Liver (tissue), 9 donors: ENCODE results near the gene TECPR1. TPM values are rescaled to one million over a fixed set of nuclear protein-coding genes. Genes with fewer than 3 reads are reported as not detected.

Source experiments
- DNase-seq: peaks from one replicate; pipeline ENCODE4 v3.0.0-alpha.2; 2017; ENCODE audit warnings: low spot score
- H3K27ac ChIP-seq, 2 donors: one replicate each; pipeline ENCODE4 v1.7.0; 2013; ENCODE audit warnings: inconsistent platforms in 2 of 2, low read length in 2 of 2, control low read depth in 1 of 2, low read depth in 1 of 2, mild to moderate bottlenecking in 1 of 2
- H3K27me3 ChIP-seq, 4 donors: one replicate each; pipeline versions ENCODE4 v1.6.1 to v1.7.0; 2013; ENCODE audit warnings: low read length in 3 of 4, inconsistent platforms in 1 of 4, mild to moderate bottlenecking in 1 of 4, moderate library complexity in 1 of 4; ENCODE audit not compliant: control insufficient read depth in 4 of 4, insufficient read depth in 4 of 4
- H3K36me3 ChIP-seq, 4 donors: one replicate each; pipeline versions ENCODE4 v1.6.1 to v1.7.0; 2013; ENCODE audit warnings: low read length in 3 of 4, mild to moderate bottlenecking in 3 of 4, low read depth in 1 of 4, moderate library complexity in 1 of 4; ENCODE audit not compliant: control insufficient read depth in 4 of 4, insufficient read depth in 3 of 4
- H3K4me1 ChIP-seq, 4 donors: one replicate each; pipeline versions ENCODE4 v1.6.1 to v1.7.0; 2013; ENCODE audit warnings: low read length in 3 of 4, mild to moderate bottlenecking in 3 of 4, moderate library complexity in 1 of 4; ENCODE audit not compliant: control insufficient read depth in 4 of 4, insufficient read depth in 4 of 4
- H3K4me3 ChIP-seq, 3 donors: one replicate each; pipeline versions ENCODE4 v1.6.1 to v1.7.0; 2013; ENCODE audit warnings: low read length in 3 of 3, control low read depth in 1 of 3, low read depth in 1 of 3, mild to moderate bottlenecking in 1 of 3
- H3K9ac ChIP-seq, 2 donors: one replicate each; pipeline ENCODE4 v1.7.0; 2013; ENCODE audit warnings: low read length in 2 of 2, mild to moderate bottlenecking in 2 of 2, moderate library complexity in 2 of 2, control low read depth in 1 of 2, low read depth in 1 of 2
- H3K9me3 ChIP-seq, 4 donors: one replicate each; pipeline versions ENCODE4 v1.6.1 to v1.7.0; 2013; ENCODE audit warnings: low read length in 3 of 4; ENCODE audit not compliant: control insufficient read depth in 4 of 4
- EGR1 ChIP-seq, 2 donors: IDR thresholded peaks; 2 replicates each; pipeline ENCODE4 v1.6.1; 2016 to 2018; ENCODE audit warnings: antibody characterized with exemption in 2 of 2, low read depth in 2 of 2
- FOXA1 ChIP-seq: IDR thresholded peaks from 2 replicates; pipeline ENCODE4 v1.6.1; 2016; ENCODE audit warnings: antibody characterized with exemption
- FOXA2 ChIP-seq: IDR thresholded peaks from 2 replicates; pipeline ENCODE4 v1.6.1; 2016; ENCODE audit warnings: antibody characterized with exemption
- HNF4G ChIP-seq: IDR thresholded peaks from 2 replicates; pipeline ENCODE4 v1.6.1; 2016; ENCODE audit warnings: antibody characterized with exemption
- NR2F2 ChIP-seq: IDR thresholded peaks from 2 replicates; pipeline ENCODE4 v1.6.1; 2016; ENCODE audit warnings: antibody characterized with exemption
- REST ChIP-seq: IDR thresholded peaks from 2 replicates; pipeline ENCODE4 v1.6.1; 2016; ENCODE audit warnings: antibody characterized with exemption, mild to moderate bottlenecking
- ZBTB33 ChIP-seq: IDR thresholded peaks from 2 replicates; pipeline ENCODE4 v1.6.1; 2016; ENCODE audit warnings: antibody characterized with exemption
- WGBS: extraction: QIAGEN DNeasy Blood & Tissue Kit; methylation state at CpG from one replicate; pipeline ENCODE4 v1.1.7; 2013; 5-methylcytosine and 5-hydroxymethylcytosine counted together
- polyA plus RNA-seq, 2 donors: library from polyadenylated mRNA; stranded (reverse) in 1 of 2; unstranded in 1 of 2; fragments of 200-250 nt in 1 of 2; fragments of >200 nt in 1 of 2; fragmentation: Nextera tagmentation in 1 of 2; extraction: Ambion mirVana in 1 of 2; gene quantifications; one replicate each; pipeline versions ENCODE4 v1.2.1 to v1.2.3, GENCODE V29; 2013 to 2015
- total RNA-seq, 2 donors: library from RNA; depleted of rRNA; stranded (reverse); fragments of >200 nt; gene quantifications; one replicate each; pipeline ENCODE4 v1.2.3, GENCODE V29; 2014
- TF ChIP-seq, protein P1 (sequence below): fragments of 150-350 bp; IDR thresholded peaks from 2 replicates; pipeline ENCODE4 v1.5.1; 2017; ENCODE audit warnings: improper control_type of control experiment, low read depth, low read length; ENCODE audit not compliant: missing input control
- donor health status: healthy.
- donor health status: healthy.
- donor health status: healthy.
- donor health status: healthy.
- donor health status: healthy.

TECPR1 gene
- total and polyA plus RNA-seq, 4 donors, result 3.3 to 16.3 (median 7.8) TPM

DNA sequence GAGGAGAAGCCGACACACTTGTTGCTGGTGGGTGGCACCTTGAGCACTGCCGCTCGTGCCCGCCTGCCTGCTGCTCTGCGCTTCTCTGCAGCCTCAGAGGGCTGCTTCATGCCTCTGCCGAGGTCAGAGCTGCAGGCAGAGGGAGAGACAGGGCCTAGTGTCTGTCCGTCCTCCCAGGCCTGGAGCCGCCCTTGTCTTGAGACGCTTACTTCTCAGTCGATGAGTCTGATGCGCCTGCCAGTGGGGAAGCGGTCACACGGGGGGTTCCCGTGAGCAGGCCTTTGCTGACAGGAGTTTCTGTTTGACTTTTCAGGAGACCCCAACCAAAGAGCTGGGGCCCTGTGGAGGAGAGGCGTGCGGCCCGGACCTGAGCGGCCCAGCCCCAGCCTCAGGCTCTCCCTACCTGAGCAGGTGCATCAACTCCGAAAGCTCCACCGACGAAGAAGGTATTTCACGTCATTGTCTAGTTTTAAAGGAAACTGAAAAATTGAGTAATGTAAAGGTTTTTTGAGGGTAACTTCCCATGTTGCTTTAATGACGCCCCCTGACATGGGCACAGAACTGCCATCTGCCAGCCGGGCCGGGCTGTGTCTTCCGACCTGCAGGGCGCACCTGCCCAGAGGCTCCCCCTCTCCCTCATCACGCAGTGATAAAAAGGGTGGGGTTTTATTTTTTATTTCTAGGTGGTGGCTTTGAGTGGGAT lies 48.6 kb downstream of the TECPR1 start:
- no peaks in the 10 kb centered on the region for H3K9me3 ChIP-seq
- WGBS, result 95% methylated on average over 28 of the region's 28 CpGs
- no peak overlapping the region for H3K4me3 ChIP-seq
- no peak for TF ChIP-seq HNF4G
- TF ChIP-seq NR2F2, result no peak
- no peak for TF ChIP-seq ZBTB33
- no peak for TF ChIP-seq EGR1 (IDR thresholded peaks at IDR 0.05; ENCODE audit: low read depth in 2 of 2)
- H3K4me1 ChIP-seq, result no peaks in the 10 kb centered on the region
- peaks cover 5 to 27% (median 11%) of the 10 kb centered on the region in 4 donors for H3K36me3 ChIP-seq
- H3K27ac ChIP-seq, result no peak overlapping the region
- H3K27me3 ChIP-seq, result no peaks in the 10 kb centered on the region
- H3K9ac ChIP-seq, result no peak overlapping the region
- no peak for DNase-seq

GRCh38 chr7:98202367-98203195 lies 49.5 kb downstream of the TECPR1 start:
- TF ChIP-seq FOXA1, result no peak
- no peak for TF ChIP-seq FOXA2
- TF ChIP-seq, protein P1, sequence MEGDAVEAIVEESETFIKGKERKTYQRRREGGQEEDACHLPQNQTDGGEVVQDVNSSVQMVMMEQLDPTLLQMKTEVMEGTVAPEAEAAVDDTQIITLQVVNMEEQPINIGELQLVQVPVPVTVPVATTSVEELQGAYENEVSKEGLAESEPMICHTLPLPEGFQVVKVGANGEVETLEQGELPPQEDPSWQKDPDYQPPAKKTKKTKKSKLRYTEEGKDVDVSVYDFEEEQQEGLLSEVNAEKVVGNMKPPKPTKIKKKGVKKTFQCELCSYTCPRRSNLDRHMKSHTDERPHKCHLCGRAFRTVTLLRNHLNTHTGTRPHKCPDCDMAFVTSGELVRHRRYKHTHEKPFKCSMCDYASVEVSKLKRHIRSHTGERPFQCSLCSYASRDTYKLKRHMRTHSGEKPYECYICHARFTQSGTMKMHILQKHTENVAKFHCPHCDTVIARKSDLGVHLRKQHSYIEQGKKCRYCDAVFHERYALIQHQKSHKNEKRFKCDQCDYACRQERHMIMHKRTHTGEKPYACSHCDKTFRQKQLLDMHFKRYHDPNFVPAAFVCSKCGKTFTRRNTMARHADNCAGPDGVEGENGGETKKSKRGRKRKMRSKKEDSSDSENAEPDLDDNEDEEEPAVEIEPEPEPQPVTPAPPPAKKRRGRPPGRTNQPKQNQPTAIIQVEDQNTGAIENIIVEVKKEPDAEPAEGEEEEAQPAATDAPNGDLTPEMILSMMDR, result no peak
- no peak for TF ChIP-seq REST
- Histone ChIP-seq H3K4me3 (no peak overlapping the region), H3K27ac (peak overlapping the region in 1 of 2 donors; percentile 25), H3K9me3 (no peaks in the 10 kb centered on the region), H3K9ac (no peak overlapping the region), H3K4me1 (no peaks in the 10 kb centered on the region), H3K27me3 (no peaks in the 10 kb centered on the region), H3K36me3 (peaks cover 4 to 27% (median 10%) of the 10 kb centered on the region in 4 donors)
- DNase-seq, result peak; percentile 27
- WGBS, result 82% methylated on average over 15 of the region's 15 CpGs
